SKM-1 (cell line): ENCODE measurements around the gene CEP68.
"Not testable (repeated sequence)": the region's sequence is repeated elsewhere in the genome, so short reads cannot be mapped to it uniquely, and the experiment has no call there.

ENCODE experiments used
- DNase-seq: peaks from one replicate; lab custom pipeline; 2025; ENCODE audit not compliant: unreplicated experiment; lab: John Stamatoyannopoulos, UW

Gene CEP68

DNA sequence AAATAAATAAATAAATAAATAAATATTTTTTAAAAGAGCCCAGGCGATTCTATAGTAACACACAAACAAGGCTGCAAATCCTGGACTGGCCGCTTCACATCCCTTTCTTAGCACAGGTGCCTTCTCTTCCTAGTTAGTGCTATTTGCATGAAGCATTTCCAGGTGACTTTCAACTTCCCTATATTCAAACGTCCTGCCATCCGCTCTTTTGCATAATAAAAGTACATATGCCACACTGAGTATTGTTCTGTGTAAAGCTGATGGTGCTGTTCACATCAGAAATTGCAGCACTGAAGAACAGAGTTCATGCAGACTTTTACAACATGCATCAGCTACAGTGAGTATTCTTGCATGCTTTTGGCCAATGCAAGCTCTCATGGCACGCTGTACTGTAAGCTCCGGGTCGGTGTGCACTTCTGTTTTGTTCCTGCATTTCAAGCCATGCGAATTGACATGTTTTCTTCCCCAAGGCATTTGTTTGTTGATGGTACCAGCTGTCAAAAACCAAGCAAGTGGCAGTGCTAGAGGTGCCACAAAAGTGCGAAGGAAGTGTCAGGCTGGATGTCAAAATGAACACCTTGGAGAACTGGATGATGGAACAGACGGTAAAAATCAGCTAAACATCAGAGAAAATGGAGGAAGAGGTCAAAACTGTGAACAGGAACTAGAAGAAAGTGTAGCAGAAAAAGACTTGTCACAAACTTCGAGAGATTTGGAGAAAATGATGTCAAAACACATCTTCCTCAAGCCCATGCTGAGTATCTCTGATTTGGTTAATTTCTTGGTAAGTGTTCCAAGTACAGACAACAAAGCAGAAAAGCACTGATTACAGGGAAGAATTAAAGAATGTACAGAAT is 25.5 kb upstream of the CEP68 start:
- no peak for DNase-seq

DNA sequence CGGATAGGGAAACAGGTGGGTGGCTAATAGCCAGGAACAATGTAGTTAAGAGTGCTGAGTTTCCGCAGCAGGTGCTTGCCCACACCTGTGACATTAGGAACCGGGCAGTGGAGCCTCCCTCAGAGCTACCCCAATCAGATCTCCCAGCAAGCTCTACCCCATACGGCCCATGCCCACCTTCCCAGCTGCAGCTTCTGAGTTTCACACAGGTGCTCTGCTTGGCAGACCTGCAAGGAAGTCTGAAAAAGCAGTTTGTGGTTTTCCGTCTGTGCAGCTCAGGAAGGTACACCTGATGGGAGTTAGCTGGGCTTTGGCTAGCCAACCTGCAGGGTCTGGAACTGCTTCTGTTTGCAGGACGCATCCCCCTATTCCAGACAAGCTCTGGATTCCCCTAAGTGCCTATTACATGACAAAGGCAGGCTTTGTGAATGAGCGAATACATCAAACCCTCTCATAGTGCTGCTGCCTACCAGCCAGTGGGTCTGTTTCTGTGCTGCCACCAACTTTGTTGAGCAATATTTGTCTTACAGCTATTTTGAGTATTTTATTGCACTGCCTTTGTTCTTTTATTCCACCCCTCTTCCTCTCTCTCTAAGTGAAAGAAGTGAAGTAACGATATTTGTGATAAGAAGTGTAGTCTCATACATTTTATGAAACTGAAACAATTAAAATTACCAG is 24.7 kb upstream of the CEP68 start:
- DNase-seq = no peak

DNA sequence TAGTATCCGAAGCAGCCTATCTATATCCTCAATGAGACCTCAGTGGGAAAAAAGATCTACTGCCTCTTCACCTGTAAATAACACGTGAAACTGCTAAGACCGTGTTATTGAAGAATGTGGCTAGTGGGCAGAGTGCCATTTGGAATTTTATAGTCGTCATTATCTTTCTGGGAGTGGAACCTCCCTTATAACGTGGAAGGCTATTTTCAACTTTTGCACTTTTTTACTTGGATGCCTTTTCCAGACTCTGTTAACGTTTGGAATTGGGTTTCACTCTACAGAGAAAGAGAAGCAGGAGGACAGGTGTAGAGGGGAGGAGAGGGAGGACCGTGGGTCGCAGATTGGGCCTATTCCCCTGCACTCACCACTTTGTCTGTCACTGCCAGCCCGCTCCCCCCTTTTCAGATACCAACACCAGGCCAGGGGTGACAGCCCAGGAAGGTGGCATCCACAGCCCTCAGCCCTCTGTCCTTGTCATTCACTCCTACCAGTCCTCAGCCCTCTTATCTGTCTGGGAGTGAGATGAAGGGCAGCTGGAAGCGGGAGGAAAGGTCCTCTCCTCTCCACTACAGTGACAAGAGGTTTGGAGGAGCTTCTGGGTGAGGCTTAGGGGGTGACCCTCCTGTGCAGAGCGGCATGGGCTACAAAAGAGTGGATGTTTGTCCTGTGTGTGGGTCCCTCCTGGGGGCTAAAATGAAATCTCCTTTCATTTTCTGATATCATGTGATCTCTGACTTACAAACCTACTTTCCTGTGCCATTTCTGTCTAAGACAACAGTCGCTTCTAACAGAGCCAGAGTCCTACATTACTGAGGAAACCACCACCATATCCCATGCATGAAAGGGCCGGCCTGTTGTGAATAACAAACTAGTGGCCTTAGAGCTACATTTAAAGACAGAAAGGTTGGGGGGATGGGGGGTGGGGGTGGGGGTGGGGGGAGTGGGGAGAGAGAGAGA is 23.9 kb upstream of the CEP68 start:
- DNase-seq = no peak

DNA sequence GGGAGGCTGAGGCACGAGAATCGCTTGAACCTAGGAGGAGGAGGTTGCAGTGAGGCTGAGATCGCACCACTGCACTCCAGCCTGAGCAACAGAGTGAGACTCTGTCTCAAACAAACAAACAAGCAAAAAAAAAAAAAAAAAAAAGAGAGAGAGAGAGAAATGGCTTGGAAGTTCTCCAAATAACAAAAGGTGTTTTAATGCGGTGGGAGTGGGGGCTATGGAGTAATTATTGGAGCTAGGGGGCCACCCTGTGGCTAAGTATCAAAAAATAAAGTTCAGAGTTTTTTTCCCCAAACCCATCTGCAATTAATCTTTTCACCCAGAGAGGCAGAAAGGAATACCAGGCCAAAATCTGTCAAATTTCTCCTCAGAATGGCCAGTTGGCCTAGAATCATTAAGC is 23.0 kb upstream of the CEP68 start:
- no peak for DNase-seq

DNA sequence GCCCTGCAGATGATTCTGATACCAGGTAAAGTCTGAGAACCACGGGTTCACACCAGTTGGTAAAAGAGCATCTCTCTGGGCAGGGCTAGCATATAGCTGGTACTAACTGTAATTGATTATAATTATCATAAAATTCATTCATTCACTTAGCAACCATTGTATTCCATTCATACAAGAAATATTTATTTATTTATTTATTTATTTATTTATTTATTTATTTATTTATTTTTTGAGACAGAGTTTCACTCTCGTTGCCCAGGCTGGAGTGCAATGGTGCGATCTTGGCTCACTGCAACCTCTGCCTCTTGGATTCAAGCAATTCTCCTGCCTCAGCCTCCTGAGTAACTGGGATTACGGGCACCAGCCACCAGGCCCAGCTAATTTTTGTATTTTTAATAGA is 22.5 kb upstream of the CEP68 start:
- not testable (repeated sequence) for DNase-seq

DNA sequence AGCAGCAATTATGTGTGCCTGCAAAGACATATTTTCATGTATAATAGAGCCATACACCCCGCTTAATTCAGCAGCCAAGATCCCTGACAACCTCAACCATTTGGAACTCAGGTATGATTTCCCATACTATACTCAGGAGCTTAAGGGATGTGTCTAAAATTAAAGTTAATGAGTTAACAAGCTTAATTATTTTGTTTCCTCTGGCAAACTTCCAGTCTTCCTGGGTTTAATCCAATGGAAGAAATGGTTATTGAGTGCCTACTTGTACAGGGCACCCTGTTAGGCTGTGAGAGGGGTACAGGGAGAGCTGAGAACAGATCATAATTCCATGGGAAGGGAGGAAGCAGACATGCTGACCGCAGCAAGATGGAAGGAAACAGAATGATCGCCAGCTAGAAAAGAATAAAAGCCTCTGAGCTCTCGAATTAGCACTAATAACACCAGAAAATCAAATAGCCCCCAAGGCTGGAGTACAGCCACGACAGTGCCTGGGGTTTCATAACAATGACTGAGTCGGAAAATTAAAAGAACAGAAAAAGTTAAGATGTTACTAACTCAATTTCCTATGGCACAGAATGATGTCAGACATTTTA is 20.8 kb upstream of the CEP68 start:
- DNase-seq = no peak

DNA sequence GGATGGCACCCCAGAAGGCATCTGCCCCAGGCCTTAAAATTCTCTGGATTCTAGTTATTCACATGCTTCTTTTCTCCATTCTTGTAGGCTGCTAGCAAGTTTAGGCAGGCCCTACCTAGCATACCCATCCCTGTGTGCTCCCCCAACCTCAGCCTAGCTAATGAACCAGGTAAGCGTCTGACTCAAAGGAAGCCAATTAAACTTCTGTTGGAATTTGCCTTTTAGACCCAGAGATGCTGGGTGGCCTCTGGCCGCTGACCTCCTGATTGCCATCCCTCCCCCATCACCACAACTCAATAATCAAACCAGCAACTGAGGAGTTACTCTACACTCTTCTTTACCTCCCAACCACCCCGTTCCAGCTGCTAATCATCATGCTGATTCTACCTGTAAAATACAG is 19.0 kb upstream of the CEP68 start:
- DNase-seq = no peak

DNA sequence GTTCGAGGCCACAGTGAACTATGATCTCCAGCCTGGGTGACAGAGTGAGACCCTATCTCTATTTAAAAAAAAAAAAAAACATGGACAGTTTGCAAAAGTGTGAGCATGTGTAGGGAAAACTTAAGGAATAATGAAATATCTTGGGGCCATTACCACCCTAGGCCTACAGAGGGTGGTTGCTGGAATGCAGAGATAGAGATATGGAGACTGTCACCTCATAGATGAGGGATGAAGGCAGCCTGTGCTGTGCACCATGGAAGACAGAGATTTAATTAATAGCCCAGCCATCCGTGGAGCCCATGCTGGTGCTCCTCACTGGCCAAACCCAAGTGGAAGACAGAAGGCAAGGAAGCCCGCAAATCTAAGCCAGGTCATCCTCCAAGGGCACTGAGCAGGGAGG is 16.6 kb upstream of the CEP68 start:
- no peak for DNase-seq

DNA sequence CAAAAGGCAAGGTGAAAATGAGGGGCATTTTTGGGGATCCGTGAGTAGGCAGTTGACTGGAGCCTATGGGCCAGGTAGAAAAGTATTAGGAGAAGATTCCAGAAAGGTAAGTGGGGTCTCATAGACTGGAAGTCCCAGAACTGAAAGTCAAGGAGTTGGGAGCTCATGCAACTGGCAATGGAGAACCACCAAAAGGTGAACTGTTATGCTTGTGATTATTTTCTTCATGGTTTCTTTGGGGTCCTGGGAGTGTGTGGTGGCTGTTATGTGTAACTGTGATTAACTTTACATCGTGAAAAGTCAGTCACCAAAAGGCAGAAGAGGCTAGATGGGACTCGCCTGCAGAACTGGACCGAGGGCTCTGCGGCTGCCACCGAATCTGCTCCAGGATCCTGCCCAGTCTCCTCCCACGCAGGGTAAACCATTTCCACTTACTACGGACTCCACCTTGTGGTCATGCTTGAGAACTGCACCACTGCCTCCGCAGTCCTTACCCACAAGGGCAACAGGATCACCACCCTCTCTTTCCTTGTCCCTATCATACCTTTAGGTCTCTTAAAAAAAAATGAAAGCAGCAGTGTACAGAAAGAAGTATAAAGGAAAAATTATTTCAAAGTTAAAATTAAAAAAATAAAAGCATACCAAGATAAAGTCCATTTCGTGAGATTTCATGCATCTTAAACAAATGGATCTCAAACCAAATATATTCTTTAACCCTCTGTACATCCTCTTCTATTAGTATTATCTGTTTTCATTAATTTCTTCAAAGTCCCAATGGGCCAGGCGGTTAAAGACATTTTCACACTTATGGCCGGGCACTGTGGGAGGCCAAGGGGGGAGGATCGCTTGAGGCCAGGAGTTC is 15.6 kb upstream of the CEP68 start:
- DNase-seq = peak; percentile 79

DNA sequence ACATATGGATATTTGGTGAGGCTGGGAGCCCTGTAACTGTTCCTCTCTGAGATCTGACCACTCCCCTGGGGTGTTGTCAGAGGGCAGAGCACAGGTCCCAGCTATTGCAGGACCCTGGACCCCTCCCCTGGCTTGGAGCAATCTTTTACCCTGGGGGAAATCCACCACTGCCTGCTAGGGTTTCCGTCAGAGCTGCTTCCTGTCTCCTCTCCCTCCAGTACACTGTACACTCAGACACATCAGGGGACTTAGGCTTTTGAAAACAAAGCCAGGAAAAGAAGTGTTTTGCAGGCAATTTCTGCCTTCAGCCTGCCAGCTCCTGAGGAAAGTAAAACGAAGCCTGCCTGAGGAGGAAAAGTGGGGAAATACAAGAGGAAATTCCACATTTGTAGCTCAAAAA is 13.2 kb upstream of the CEP68 start:
- DNase-seq = no peak

DNA sequence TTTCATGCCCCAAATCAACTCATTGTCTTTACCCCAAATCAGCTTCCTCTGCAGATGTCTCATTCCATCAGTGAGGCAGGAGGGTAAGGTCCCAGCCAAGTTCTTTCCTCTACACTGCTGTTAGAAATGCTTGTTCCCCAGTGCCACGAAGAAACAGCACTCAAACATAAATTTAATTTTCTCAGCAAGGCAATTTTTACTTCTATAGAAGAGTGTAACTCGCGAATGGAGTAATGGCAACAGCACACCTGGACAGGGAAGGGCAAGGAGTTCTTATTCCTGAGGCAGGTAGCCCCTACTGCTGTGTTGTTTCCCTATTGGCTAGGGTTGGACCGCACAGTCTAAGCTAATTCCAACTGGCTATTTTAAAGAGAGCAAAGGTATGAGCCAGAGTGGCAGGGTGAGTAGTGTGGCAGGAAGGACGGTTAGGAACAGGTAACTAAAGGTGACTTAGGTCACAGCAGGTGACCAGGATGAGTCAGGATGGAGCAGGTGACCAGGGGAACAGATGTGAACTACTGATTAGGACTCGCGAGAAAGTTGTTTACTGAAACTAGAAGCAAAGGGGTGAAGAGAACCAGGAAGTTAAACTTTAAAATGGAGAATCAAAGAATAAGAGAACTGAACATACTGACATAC is 12.0 kb upstream of the CEP68 start:
- no peak for DNase-seq

DNA sequence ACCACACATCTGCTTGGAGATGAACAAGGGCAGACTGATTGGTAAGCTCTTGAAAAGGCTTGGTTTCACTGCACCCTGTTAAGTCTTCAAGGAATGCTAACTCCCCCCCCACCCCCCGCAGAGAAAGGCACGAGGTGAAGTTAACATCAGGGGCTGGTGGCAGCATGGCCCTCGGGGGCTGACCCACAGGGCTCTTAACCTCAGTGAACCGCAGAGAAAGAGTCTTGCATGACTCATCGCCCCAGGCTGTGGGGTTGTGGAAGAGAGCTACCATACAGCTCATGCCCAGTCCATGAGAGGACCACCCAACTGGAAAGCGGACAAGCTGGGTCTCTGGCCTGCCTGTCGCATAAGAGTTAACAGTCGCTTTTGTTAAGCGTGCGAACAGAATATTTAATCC is 10.6 kb upstream of the CEP68 start:
- DNase-seq = no peak

DNA sequence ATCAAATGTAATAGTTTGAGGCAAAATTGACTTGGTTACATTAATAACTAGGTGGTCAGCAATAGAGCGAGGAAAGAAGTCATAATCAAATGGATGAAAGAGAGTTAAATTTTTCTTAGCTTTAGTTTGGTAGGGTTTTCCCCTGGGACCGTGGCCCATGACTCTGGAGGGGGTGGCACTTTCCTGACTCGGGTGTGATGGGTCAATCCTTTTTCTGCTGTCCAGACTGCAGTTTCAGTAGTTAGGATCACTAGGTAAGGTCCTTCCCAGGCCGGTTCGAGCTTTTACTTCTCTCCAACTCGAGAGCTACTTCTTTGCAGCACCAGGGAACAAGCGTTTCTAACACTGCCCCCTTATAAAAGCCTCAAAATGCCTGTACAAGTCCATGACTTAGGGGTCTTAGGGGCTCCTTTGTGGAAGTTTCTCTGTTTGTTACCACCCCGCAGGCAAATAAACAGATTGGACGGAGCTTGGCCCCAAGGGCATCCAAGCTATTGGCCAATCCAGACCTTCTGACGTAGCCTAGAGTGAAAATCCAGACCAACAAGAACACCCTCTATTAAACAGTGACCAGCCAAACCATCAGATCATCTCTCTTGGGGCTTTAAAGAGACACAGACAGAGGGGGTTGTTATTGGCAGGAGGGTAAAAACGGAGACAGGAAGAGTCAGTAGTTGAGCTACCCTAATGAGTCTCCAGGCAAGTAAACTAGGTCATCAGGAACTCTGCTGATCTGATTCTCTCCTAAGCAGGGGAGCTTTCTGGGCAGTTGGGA is 9.4 kb upstream of the CEP68 start:
- DNase-seq = no peak

DNA sequence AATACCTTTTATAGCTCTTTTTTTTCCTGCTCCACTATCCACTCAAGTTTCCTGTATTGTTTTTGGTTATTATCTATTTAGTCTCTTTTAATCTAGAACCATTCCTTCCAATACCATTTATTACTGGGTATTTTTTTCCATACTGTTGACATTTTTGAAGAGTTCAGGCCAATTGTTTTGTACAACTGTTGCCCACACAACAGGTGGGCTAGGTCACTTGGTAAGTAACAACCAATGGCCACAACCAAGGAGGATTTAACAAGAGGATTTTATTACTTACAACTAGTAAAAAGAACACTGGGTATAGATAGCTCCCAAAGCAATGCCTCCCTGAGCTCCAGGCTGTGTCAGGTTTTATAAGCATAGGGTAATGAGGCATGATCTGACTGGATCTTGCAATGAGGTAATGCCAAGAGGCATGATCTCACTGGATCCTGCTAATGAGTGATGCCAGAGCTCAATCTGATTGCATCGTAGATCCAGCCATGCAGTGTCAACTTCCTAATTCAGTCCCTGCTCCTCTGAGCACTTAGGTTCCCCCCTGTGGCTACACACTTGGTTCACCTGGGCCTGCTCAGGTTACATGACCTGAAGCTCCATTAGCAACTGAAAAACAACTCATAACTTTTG is 7.1 kb upstream of the CEP68 start:
- no peak for DNase-seq

DNA sequence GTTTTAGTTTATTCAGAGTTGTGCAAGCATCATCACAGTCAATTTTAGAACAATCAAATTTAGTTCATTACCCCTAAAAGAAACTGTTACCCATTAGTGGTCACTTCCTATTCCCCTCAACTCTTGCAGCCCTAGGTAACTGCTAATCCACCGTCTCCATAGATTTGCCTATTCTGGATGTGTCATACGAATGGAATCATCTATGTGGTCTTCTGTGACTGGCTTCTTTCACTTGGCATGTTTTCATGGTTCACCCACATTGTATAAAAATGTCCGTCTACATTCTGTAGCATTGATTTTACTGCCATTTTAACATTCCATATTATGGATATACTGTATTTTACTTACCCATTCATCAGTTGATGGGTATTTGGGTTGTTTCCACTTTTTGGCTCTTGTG is 5.3 kb upstream of the CEP68 start:
- no peak for DNase-seq

DNA sequence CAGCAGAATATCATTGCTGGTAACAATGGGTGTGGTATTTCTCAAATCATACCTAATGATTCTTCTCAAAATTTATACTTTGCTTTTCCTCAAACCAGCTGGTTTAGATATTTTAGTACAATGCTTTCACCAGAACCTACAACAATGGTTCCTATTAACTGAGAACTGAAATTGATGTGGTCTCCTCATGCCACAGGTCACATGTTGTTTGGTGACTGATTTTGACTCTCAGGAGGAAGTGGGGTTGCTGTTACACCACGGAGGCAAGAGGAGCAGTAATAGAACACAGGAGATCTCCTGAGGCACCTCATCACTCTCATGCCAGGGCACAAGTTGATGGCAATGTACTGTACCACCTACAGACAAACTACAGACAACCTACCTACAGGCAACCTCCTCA is 3.0 kb upstream of the CEP68 start:
- peak; percentile 57 for DNase-seq

DNA sequence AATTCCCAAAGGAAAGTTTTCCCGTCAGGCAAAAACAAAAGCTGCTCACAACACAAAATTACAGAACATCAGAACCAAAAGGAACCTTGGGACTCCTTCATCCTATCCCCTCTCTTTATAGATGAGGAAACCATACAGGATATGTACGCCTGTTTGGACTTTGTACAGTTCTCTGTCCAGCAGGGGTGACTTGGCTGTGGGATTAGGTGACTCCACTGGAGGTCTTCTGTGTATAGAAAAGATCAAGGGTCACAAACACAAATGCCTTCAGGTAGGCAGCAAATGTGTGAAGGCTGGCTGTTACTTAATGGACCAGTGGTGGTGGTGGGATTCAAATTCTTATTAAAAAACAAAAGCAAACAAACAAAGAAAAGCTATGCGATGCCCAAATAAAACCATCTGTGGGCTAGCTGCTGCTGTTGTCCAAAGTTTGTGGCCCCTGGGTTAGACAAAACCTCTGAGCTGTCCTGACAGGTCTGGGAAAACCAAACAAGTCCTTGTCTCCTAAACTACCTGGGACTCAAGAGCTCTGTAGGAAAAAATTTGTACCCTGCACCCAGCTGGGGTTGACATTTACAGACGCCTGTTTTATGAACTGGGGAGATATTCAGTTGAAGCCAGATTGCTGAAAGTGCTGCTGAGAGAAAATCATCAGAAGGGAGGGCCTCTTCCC is 1.3 kb upstream of the CEP68 start:
- DNase-seq = no peak
